Urothelium cell line (cell line): ENCODE results near the gene CENPU.

Experiments
- DNase-seq: peaks from one replicate; pipeline ENCODE4 v3.0.0; 2011; ENCODE audit warnings: low spot score, mixed read lengths
- FAIRE-seq: peaks from 2 replicates; lab custom pipeline; 2011; peaks lifted over from hg19 to GRCh38; lab: Jason Lieb, UNC

The CENPU gene

DNA sequence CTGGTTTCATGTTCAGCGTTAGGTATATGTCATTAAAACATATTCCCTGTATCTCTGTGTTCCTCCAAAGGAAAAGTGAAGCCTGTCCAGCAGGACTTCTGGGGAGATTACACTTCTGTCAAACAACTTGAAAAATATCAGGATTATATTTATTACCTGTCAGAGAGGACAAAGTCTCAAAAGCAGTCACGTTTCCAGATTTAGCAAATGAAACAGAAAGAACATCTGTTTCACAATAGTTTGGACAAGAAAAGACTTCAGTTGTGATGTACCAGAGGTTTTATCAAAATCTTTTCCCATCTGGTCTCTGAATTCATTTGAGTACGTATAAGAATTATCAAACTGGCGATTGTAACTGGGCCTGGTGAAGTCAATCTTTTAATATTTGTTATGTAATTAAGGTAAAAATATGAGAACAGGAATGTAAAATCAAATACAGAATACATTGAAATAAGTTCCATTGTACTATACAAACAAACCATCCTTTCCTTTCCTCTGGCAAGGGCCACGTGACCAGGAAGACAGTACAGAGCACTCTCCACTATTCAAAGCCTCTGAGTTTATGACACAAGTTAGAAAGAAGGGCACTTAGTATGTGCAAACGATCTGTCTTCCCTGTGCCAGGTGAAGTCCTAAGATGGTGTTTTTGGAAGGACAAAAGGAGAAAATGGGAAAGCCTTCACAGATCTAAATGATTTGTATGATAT is 87.8 kb downstream of the CENPU start:
- FAIRE-seq (no peak), DNase-seq (no peak)

GRCh38 chr4:184644553-184645307 is 89.2 kb downstream of the CENPU start:
- DNase-seq (no peak), FAIRE-seq (no peak)
